AG09309 (cell line): Measurements from ENCODE around the gene METTL9.
"Not testable (repeated sequence)": the region's sequence is repeated elsewhere in the genome, so short reads cannot be mapped to it uniquely, and the experiment has no call there.

Source experiments
- DNase-seq: peaks from one replicate; pipeline ENCODE4 v3.0.0-alpha.2; 2010; ENCODE audit warnings: low read depth
- H3K4me3 ChIP-seq: 2 replicates; pipeline ENCODE4 v1.5.1; 2011; ENCODE audit warnings: mild to moderate bottlenecking, low read depth, low read length, moderate library complexity; ENCODE audit not compliant: control insufficient read depth
- CTCF ChIP-seq: IDR thresholded peaks from 2 replicates; pipeline ENCODE4 v1.5.1; 2011; ENCODE audit warnings: mild to moderate bottlenecking, low read depth, low read length, inconsistent platforms; ENCODE audit not compliant: insufficient read depth, control insufficient read depth; ENCODE audit errors: missing control alignments

METTL9 gene

GRCh38 chr16:21659124-21659523 is 59.7 kb downstream of the METTL9 start:
- no peak overlapping the region for H3K4me3 ChIP-seq
- TF ChIP-seq CTCF: no peak
- no peak for DNase-seq

GRCh38 chr16:21663889-21664647 is 64.7 kb downstream of the METTL9 start, which contains the start of gene OTOA:
Gene OTOA (plus strand): TSS chr16:21663968. CDS start chr16:21678515, 14,547 bp downstream.
- no peak within 1 kb of the TSS for H3K4me3 ChIP-seq
- TF ChIP-seq CTCF: no peak
- DNase-seq: no peak

- TF ChIP-seq CTCF: no peak
- no peak for DNase-seq
- H3K4me3 ChIP-seq: no peak overlapping the region
Measured at GRCh38 chr16:21664801-21665492, 65.6 kb downstream of the METTL9 start.

- H3K4me3 ChIP-seq: no peak overlapping the region
- DNase-seq: no peak
- TF ChIP-seq CTCF: no peak
Measured at GRCh38 chr16:21666772-21667171, 67.4 kb downstream of the METTL9 start.

- no peak for DNase-seq
- no peak for TF ChIP-seq CTCF
- no peak overlapping the region for H3K4me3 ChIP-seq
Measured at GRCh38 chr16:21667575-21667974, 68.2 kb downstream of the METTL9 start.

GRCh38 chr16:21673469-21673868 is 74.1 kb downstream of the METTL9 start:
- no peak for DNase-seq
- no peak for TF ChIP-seq CTCF
- no peak overlapping the region for H3K4me3 ChIP-seq

- DNase-seq, H3K4me3 ChIP-seq: not testable (repeated sequence)
Measured at GRCh38 chr16:21674456-21674855, 75.1 kb downstream of the METTL9 start.

GRCh38 chr16:21680714-21681113 is 81.3 kb downstream of the METTL9 start:
- not testable (repeated sequence) for H3K4me3 ChIP-seq, DNase-seq
